ENCODE results near the gene RABEP1. TPM values are rescaled to one million over a fixed set of nuclear protein-coding genes. Genes with fewer than 3 reads are reported as not detected.
A peak's percentile ranks its signal among the peaks of the same experiment; 100 is the strongest.
"Not testable (repeated sequence)": the region's sequence is repeated elsewhere in the genome, so short reads cannot be mapped to it uniquely, and the experiment has no call there.

Gene RABEP1, protein sequence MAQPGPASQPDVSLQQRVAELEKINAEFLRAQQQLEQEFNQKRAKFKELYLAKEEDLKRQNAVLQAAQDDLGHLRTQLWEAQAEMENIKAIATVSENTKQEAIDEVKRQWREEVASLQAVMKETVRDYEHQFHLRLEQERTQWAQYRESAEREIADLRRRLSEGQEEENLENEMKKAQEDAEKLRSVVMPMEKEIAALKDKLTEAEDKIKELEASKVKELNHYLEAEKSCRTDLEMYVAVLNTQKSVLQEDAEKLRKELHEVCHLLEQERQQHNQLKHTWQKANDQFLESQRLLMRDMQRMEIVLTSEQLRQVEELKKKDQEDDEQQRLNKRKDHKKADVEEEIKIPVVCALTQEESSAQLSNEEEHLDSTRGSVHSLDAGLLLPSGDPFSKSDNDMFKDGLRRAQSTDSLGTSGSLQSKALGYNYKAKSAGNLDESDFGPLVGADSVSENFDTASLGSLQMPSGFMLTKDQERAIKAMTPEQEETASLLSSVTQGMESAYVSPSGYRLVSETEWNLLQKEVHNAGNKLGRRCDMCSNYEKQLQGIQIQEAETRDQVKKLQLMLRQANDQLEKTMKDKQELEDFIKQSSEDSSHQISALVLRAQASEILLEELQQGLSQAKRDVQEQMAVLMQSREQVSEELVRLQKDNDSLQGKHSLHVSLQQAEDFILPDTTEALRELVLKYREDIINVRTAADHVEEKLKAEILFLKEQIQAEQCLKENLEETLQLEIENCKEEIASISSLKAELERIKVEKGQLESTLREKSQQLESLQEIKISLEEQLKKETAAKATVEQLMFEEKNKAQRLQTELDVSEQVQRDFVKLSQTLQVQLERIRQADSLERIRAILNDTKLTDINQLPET
- 31.8 TPM for total RNA-seq (2013)
- polyA plus RNA-seq (10 to 100 TPM; 12.7 to 19.1 (median 13.7) TPM), polyA minus RNA-seq (13.7 and 14.8 TPM in 2 replicates), total RNA-seq (66.8 to 125 (median 80.3) reads per million in 11 experiments)

GRCh38 chr17:5281814-5282641 is at the start of gene RABEP1:
Gene RABEP1, plus strand, starts transcription at chr17:5282284. Its CDS starts 203 bp downstream, at chr17:5282487.
- Mint-ChIP-seq H3K36me3 (peaks cover 4 to 6% of the 10 kb centered on the region in 2 donors), H3K9me3 (no peaks in the 10 kb centered on the region), H3K4me3 (peak within 1 kb of the TSS; percentile 86 to 89), H3K4me1 (peaks cover 32% of the 10 kb centered on the region), H3K27ac (peak within 1 kb of the TSS; percentile 75 to 95 (median 88)), H3K27me3 (ENCODE audit: low read depth in 3 of 3) (peaks cover 0 to 1% (median 0%) of the 10 kb centered on the region in 3 donors)
- Histone ChIP-seq H3K79me2 (ENCODE audit: insufficient read depth, low read length) (peaks cover 45% of the 10 kb centered on the region), H3K27me3 (ENCODE audit: control insufficient read depth in 2 of 2, insufficient read depth in 2 of 2, low read length in 2 of 2) (no peaks in the 10 kb centered on the region), H3K27ac (ENCODE audit: low read depth in 1 of 2, low read length in 2 of 2) (peak within 1 kb of the TSS in 1 of 2 donors; percentile 68), H3K9me3 (replicated peaks in 1 of 2; ENCODE audit: control insufficient read depth in 1 of 2, insufficient read depth in 1 of 2, low read length in 2 of 2) (no peaks in the 10 kb centered on the region), H3K4me1 (ENCODE audit: control insufficient read depth in 1 of 2, insufficient read depth in 2 of 2, low read length in 2 of 2) (peaks cover 24 to 30% of the 10 kb centered on the region in 2 donors), H4K20me1 (ENCODE audit: insufficient read depth, low read length) (peaks cover 44% of the 10 kb centered on the region), H3K36me3 (replicated peaks in 1 of 2; ENCODE audit: control insufficient read depth in 1 of 2, insufficient read depth in 2 of 2, low read length in 2 of 2) (no peaks in the 10 kb centered on the region), H3K4me3 (replicated peaks in 1 of 3; ENCODE audit: low read depth in 2 of 3, low read length in 3 of 3) (peak within 1 kb of the TSS; percentile 62 to 85 (median 75)), H2AFZ (ENCODE audit: insufficient read depth, low read depth, low read length, poor library complexity, severe bottlenecking) (peak within 1 kb of the TSS; percentile 75), H3K4me2 (replicated peaks; ENCODE audit: extremely low read depth, low read length, poor library complexity, severe bottlenecking) (peak within 1 kb of the TSS; percentile 79), H3K9ac (ENCODE audit: insufficient read depth, low read length, poor library complexity, severe bottlenecking) (peak within 1 kb of the TSS; percentile 80)
- intact Hi-C loops (cut with micrococcal nuclease): loop anchor here in 1 of 2 donors (5.0 kb wide), 1 partner anchor 170 kb away; the partner anchor contains the start of gene ZNF232
- WGBS (ENCODE audit: insufficient coverage): under 1% methylated on average over 89 of the region's 98 CpGs
- peak; percentile 88 to 90 (median 89) for DNase-seq
- TF ChIP-seq CTCF (IDR thresholded peaks at IDR 0.05): no peak

DNA sequence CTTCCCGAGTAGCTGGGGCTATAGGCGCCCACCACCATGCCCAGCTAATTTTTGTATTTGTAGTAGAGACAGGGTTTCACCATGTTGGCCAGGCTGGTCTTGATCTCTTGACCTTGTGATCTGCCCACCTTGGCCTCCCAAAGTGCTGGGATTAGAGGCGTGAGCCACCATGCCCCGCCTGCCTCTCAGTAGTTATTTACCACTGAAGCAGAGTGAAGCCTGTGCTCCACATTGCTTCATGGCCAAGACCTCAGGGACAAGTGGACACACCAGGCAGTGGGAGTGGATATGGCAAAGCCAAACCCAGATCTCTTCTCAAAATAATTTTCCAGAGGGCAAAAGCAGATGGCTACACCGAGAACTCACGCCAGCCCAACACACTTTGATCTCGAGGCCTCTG is 48.6 kb upstream of the RABEP1 start:
- peaks cover 90 to 91% of the 10 kb centered on the region in 2 donors for H3K4me1 ChIP-seq (ENCODE audit: control insufficient read depth in 1 of 2, insufficient read depth in 2 of 2, low read length in 2 of 2)
- peak overlapping the region; percentile 66 for H3K9ac ChIP-seq (ENCODE audit: insufficient read depth, low read length, poor library complexity, severe bottlenecking)
- peaks cover 31% of the 10 kb centered on the region for H4K20me1 ChIP-seq (ENCODE audit: insufficient read depth, low read length)
- H3K27me3 Mint-ChIP-seq (ENCODE audit: low read depth in 3 of 3); H3K9me3 Mint-ChIP-seq; intact Hi-C loops (cut with micrococcal nuclease); H3K9me3 ChIP-seq (replicated peaks in 1 of 2; ENCODE audit: control insufficient read depth in 1 of 2, insufficient read depth in 1 of 2, low read length in 2 of 2); H2AFZ ChIP-seq (ENCODE audit: insufficient read depth, low read depth, low read length, poor library complexity, severe bottlenecking); H3K27me3 ChIP-seq (ENCODE audit: control insufficient read depth in 2 of 2, insufficient read depth in 2 of 2, low read length in 2 of 2); DNase-seq: not testable (repeated sequence)
- Mint-ChIP-seq H3K27ac (peak overlapping the region; percentile 98 to 100 (median 99)), H3K36me3 (peaks cover 35 to 50% of the 10 kb centered on the region in 2 donors), H3K4me3 (peak overlapping the region; percentile 88 to 95), H3K4me1 (peaks cover 84% of the 10 kb centered on the region)
- H3K79me2 ChIP-seq (ENCODE audit: insufficient read depth, low read length): peaks cover 67% of the 10 kb centered on the region
- H3K4me2 ChIP-seq (replicated peaks; ENCODE audit: extremely low read depth, low read length, poor library complexity, severe bottlenecking): peak overlapping the region; percentile 92
- peak overlapping the region; percentile 78 to 91 for H3K27ac ChIP-seq (ENCODE audit: low read depth in 1 of 2, low read length in 2 of 2)
- peak overlapping the region; percentile 76 to 86 (median 80) for H3K4me3 ChIP-seq (replicated peaks in 1 of 3; ENCODE audit: low read depth in 2 of 3, low read length in 3 of 3)
- H3K36me3 ChIP-seq (replicated peaks in 1 of 2; ENCODE audit: control insufficient read depth in 1 of 2, insufficient read depth in 2 of 2, low read length in 2 of 2): peaks cover 17 to 24% of the 10 kb centered on the region in 2 donors
- WGBS (ENCODE audit: insufficient coverage): 90% methylated on average over 3 of the region's 7 CpGs
